Lower leg skin (tissue), 4 donors: ENCODE measurements around the gene PNKP. TPM values are rescaled to one million over a fixed set of nuclear protein-coding genes. Genes with fewer than 3 reads are reported as not detected.

ENCODE experiments used
- DNase-seq, 2 donors: peaks; one replicate each; pipeline ENCODE4 v3.0.0-alpha.2; 2019; ENCODE audit warnings: low spot score in 2 of 2
- H3K4me3 ChIP-seq: fragments of 200-600 bp; sonication (generic); 2 replicates; pipeline ENCODE4 v1.5.1; 2017; ENCODE audit warnings: mild to moderate bottlenecking, low read depth; ENCODE audit not compliant: poor library complexity, severe bottlenecking
- POLR2A ChIP-seq, 2 donors: fragments of 450-650 bp; IDR thresholded peaks; one replicate each; pipeline ENCODE4 v1.6.1; 2016 to 2017; ENCODE audit warnings: antibody characterized with exemption in 2 of 2, mild to moderate bottlenecking in 1 of 2, moderate library complexity in 1 of 2
- WGBS, 2 donors: methylation state at CpG; one replicate each; pipeline ENCODE4 v1.1.5; 2018; 5-methylcytosine and 5-hydroxymethylcytosine counted together
- intact Hi-C: fragments of 100-400 bp; cut with DNase I; formaldehyde crosslinking; loops from one replicate; pipeline ENCODE4 v1.15.0; 2023; ENCODE audit warnings: low total_unique reads
- total RNA-seq, 4 donors: library from RNA; depleted of rRNA; stranded (reverse); fragments of >200 nt; gene quantifications; one replicate each; pipeline ENCODE4 v1.1.0, GENCODE V29; 2016
- TF ChIP-seq, protein P1 (sequence below), 3 donors: fragments of 450-650 bp; IDR thresholded peaks; one replicate each; pipeline ENCODE4 v1.5.1; 2016; ENCODE audit warnings: antibody characterized with exemption in 3 of 3, mild to moderate bottlenecking in 3 of 3, moderate library complexity in 2 of 3

The PNKP gene
- total RNA-seq, 4 donors from 2014 or later, result 29.3 to 49.7 (median 35.1) TPM

DNA sequence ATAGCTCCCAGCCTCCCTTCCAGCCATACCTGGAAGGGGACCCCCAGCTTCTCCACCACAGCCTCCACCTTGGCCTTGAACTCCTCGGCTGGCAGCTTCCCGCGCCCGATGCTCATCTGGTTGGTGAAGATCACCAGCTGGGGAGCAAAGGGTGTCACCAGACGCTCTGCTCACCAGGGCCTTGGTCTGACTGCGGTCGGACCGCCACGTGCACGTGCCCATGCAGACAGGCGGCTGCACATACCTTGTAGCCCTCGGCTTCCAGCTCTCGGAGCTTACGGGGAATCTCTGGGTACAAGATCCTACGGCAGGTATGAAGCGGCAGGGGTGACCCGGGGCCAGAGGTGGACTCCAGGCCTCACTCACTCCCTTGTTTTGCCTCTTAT lies 3.4 kb downstream of the PNKP start:
- intact Hi-C loops, result no loop called here
- no peak for DNase-seq
- no peak overlapping the region for H3K4me3 ChIP-seq
- 94 to 95% methylated on average over 12 to 17 of the region's 17 CpGs for WGBS, 2 donors
- TF ChIP-seq POLR2A (IDR thresholded peaks at IDR 0.05), result no peak
- TF ChIP-seq, protein P1, sequence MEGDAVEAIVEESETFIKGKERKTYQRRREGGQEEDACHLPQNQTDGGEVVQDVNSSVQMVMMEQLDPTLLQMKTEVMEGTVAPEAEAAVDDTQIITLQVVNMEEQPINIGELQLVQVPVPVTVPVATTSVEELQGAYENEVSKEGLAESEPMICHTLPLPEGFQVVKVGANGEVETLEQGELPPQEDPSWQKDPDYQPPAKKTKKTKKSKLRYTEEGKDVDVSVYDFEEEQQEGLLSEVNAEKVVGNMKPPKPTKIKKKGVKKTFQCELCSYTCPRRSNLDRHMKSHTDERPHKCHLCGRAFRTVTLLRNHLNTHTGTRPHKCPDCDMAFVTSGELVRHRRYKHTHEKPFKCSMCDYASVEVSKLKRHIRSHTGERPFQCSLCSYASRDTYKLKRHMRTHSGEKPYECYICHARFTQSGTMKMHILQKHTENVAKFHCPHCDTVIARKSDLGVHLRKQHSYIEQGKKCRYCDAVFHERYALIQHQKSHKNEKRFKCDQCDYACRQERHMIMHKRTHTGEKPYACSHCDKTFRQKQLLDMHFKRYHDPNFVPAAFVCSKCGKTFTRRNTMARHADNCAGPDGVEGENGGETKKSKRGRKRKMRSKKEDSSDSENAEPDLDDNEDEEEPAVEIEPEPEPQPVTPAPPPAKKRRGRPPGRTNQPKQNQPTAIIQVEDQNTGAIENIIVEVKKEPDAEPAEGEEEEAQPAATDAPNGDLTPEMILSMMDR (IDR thresholded peaks at IDR 0.05), result no peak

DNA sequence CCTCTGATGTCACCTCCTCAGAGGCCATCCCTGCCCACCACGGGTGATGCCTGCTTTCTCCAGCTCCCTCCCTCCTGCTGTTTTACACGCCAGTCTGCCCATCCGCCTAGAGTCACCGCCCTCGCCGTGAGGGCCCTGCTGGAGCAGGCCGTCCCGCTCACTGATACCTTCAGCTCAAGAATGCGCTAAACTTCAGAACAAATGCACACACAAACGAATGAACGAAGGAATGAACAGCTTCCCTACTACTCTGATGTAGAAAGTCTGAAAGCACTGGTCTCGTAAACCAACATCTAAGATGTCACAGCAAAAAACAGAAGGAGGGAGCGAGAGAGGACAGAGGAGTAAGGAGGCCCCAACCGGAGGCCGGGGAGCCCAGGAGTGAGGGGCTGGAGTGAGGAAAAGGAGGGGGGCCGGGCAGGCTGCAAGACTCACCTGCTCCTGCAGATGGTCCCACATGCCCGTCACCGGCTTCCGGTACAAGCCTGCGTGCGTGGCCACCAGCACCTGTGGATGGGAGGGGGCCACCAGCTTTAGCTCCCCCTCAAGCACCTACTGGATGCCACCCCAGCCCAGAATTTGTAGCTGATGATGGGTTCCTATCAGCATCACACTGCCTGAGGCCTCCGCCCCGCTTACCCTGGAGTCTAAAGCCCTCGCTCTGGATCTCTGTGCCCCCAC lies 4.0 kb downstream of the PNKP start:
- DNase-seq, result no peak
- H3K4me3 ChIP-seq, result no peak overlapping the region
- WGBS, 2 donors, result 91 to 92% methylated on average over 24 of the region's 24 CpGs
- intact Hi-C loops, result no loop called here
- TF ChIP-seq, protein P1 (IDR thresholded peaks at IDR 0.05), result no peak
- TF ChIP-seq POLR2A (IDR thresholded peaks at IDR 0.05), result no peak

DNA sequence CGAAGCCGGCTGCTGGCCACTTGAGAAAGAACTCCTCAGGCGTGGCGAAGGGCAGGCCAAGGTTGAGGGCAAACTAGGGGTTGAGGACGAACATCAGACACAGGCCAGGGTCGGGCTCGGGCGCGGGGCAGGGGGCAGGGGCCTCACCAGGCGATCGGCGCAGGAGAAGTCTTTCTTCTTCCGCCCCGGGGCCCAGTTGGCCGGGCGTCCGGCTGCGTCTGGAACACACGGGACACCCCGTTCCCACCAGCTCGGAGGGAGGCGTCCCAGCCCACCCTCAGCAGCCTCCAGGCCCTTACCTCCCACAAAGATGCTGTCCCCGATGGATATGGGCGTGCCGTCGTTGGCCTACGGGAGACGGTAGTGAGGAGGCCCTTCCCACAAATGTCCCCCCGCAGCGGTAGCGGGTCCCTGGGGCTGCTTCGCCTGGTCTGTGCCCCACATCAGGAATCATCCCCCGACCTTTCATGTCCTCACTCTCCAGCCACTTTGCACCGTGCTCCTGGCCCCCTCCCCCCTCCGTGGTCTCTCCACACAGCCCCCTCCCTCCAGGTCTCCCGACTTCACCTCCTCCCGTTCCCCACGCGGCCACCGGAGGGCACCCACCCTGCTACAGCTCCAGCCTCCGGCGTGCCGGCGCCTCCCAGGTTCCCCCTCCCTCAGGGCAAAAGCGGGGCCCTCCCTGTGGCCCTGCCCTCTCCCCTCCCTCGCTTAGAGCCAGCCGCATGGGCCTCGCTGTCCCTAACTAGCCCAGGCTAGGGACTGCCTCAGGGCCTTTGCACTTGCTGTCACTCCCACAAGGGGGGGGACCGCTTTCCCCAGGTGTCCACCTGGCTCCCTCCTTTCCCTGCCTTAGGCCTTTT lies 4.8 kb downstream of the PNKP start:
- WGBS, 2 donors, result 80% methylated on average over 37 to 49 of the region's 49 CpGs
- no peak for TF ChIP-seq POLR2A (IDR thresholded peaks at IDR 0.05)
- TF ChIP-seq, protein P1 (IDR thresholded peaks at IDR 0.05), result no peak
- DNase-seq, result no peak
- H3K4me3 ChIP-seq, result no peak overlapping the region
- intact Hi-C loops, result no loop called here

DNA sequence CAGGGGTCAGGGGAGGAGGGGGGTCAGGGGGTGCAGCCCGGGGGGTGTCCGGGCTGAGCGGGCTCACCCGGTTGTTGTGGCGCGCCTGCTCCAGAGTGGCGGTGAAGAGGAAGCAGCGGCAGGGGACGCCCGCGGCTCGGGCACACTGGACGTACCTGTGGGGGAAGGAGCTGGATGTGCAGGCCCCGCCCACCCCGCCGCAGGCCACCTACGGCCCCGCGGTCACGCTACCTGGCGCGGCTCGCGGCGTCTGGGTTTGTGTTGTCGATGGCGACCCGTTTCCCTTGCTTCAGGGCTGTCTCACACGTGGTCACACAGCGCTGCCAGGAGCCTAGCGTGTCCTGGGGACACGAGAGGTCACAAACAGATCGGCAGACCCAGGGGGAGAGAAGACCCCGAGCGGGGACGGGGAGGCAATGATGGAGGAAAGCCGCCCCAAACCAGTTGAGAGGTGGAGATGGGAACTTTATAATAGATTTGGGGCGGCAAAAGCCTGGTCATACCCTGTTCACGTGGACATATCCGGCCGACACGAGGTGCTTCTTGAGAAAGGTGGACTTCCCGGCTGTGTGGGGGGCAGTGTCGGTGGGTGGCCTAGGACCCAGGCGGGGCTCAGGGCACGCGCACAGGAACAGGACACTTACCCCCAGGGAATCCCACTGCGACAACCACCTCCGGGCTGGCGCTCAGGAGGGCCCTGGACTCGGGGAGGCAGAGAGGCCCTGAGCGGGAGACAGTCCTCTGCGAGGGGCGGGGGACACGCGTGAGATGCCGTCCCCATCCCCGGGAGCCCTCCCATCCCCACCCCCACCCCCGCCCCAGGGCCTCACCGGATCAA lies 5.6 kb downstream of the PNKP start:
- intact Hi-C loops, result no loop called here
- no peak for TF ChIP-seq POLR2A (IDR thresholded peaks at IDR 0.05)
- TF ChIP-seq, protein P1 (IDR thresholded peaks at IDR 0.05), result no peak
- 64 to 75% methylated on average over 56 to 58 of the region's 60 CpGs for WGBS, 2 donors
- DNase-seq, result no peak
- no peak overlapping the region for H3K4me3 ChIP-seq

DNA sequence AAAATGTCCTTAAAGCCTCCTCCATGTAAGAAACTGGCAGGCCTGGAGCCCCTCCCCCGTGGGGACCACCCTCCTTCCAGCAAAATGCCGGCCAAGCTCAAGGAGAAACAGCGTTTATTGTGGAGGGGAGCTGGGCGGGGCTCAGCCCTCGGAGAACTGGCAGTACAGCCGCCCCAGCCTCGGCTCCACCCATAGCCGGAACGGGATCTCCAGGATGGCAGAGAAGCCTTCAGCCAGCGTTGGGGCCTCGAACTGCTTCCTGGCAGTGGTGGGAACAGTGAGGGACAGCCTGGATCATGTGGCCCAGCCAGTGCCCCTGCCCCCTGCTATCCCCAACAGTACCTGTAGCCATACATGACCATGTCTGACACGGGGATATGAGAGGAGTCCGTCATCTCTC lies 6.3 kb downstream of the PNKP start:
- no peak overlapping the region for H3K4me3 ChIP-seq
- WGBS, 2 donors, result 26 to 27% methylated on average over 11 to 12 of the region's 13 CpGs
- intact Hi-C loops, result no loop called here
- DNase-seq, result no peak
- no peak for TF ChIP-seq POLR2A (IDR thresholded peaks at IDR 0.05)
- TF ChIP-seq, protein P1 (IDR thresholded peaks at IDR 0.05), result no peak
